Common myeloid progenitor, CD34-positive (primary cell): ENCODE data around the gene TMCO1.
"Not testable (repeated sequence)": the region's sequence is repeated elsewhere in the genome, so short reads cannot be mapped to it uniquely, and the experiment has no call there.

ENCODE experiments used
- CTCF ChIA-PET: fragments of 350-600 bp; sonication (Branson Sonifier 250); formaldehyde crosslinking; loops from one replicate; lab custom pipeline; 2021; ENCODE audit warnings: antibody characterized with exemption; lab: Charles Lee
- POLR2A ChIA-PET: fragments of 350-600 bp; sonication (Branson Sonifier 250); formaldehyde crosslinking; loops from one replicate; lab custom pipeline; 2021; ENCODE audit warnings: antibody characterized with exemption; lab: Charles Lee
- DNase-seq, 3 donors: peaks; one replicate each; pipeline versions ENCODE4 v3.0.0 to v3.0.0-alpha.2; 2013
- H3K27ac ChIP-seq, 2 experiments: 1 replicate in 1 of 2; 2 replicates in 1 of 2; pipeline ENCODE4 v1.7.0; 2013; ENCODE audit warnings: inconsistent platforms in 2 of 2, low read length in 2 of 2, mild to moderate bottlenecking in 2 of 2, low read depth in 1 of 2, moderate library complexity in 1 of 2; ENCODE audit not compliant: severe bottlenecking in 2 of 2, insufficient read depth in 1 of 2, poor library complexity in 1 of 2
- H3K27me3 ChIP-seq, 5 experiments: replicated peaks in 2 of 5; 1 replicate in 3 of 5; 2 replicates in 2 of 5; pipeline versions ENCODE4 v1.6.1 to v1.7.0; 2013; ENCODE audit warnings: low read length in 4 of 5, mild to moderate bottlenecking in 2 of 5, moderate library complexity in 2 of 5, inconsistent platforms in 1 of 5; ENCODE audit not compliant: insufficient read depth in 5 of 5, control insufficient read depth in 4 of 5
- H3K36me3 ChIP-seq, 4 experiments: 1 replicate in 2 of 4; 2 replicates in 2 of 4; pipeline versions ENCODE4 v1.6.1 to v1.7.0; 2013; ENCODE audit warnings: low read length in 3 of 4, control low read depth in 1 of 4, mild to moderate bottlenecking in 1 of 4; ENCODE audit not compliant: control insufficient read depth in 4 of 4, insufficient read depth in 4 of 4
- H3K4me1 ChIP-seq, 4 experiments: 1 replicate in 3 of 4; 2 replicates in 1 of 4; pipeline versions ENCODE4 v1.6.1 to v1.7.1; 2013; ENCODE audit warnings: low read length in 3 of 4, mild to moderate bottlenecking in 3 of 4, control low read depth in 1 of 4, inconsistent platforms in 1 of 4, moderate library complexity in 1 of 4; ENCODE audit not compliant: control insufficient read depth in 4 of 4, insufficient read depth in 4 of 4; ENCODE audit errors: control extremely low read depth in 1 of 4
- H3K4me3 ChIP-seq, 7 experiments: 1 replicate in 4 of 7; 2 replicates in 3 of 7; pipeline versions ENCODE4 v1.5.1 to v1.7.0; 2013; ENCODE audit warnings: mild to moderate bottlenecking in 7 of 7, low read length in 6 of 7, moderate library complexity in 6 of 7, inconsistent platforms in 2 of 7, low read depth in 2 of 7, control low read depth in 1 of 7; ENCODE audit not compliant: insufficient read depth in 4 of 7, control insufficient read depth in 1 of 7; ENCODE audit errors: extremely low read depth in 1 of 7
- H3K9me3 ChIP-seq, 5 experiments: 1 replicate in 4 of 5; 2 replicates in 1 of 5; pipeline versions ENCODE4 v1.6.1 to v1.7.1; 2013; ENCODE audit warnings: low read length in 4 of 5, mild to moderate bottlenecking in 2 of 5, inconsistent platforms in 1 of 5, low read depth in 1 of 5, moderate library complexity in 1 of 5; ENCODE audit not compliant: control insufficient read depth in 4 of 5, insufficient read depth in 2 of 5; ENCODE audit errors: control extremely low read depth in 1 of 5
- WGBS: methylation state at CpG from one replicate; pipeline ENCODE4 v1.1.5; 2013; ENCODE audit not compliant: insufficient coverage; 5-methylcytosine and 5-hydroxymethylcytosine counted together

TMCO1 gene

GRCh38 chr1:165799387-165799786, 30.7 kb upstream of the TMCO1 start:
- peaks cover 0 to 6% (median 0%) of the 10 kb centered on the region in 5 experiments for H3K9me3 ChIP-seq
- H3K36me3 ChIP-seq = no peaks in the 10 kb centered on the region
- peaks cover 0 to 2% (median 0%) of the 10 kb centered on the region in 5 experiments for H3K27me3 ChIP-seq
- no peak for DNase-seq
- H3K4me3 ChIP-seq = no peak overlapping the region
- no peaks in the 10 kb centered on the region for H3K4me1 ChIP-seq
- CTCF ChIA-PET = no interaction called here
- POLR2A ChIA-PET = no interaction called here
- no peak overlapping the region for H3K27ac ChIP-seq

- Histone ChIP-seq H3K4me3 (no peak overlapping the region), H3K9me3 (peaks cover 0 to 6% (median 0%) of the 10 kb centered on the region in 5 experiments), H3K27ac (no peak overlapping the region), H3K4me1 (no peaks in the 10 kb centered on the region), H3K27me3 (peaks cover 0 to 2% (median 0%) of the 10 kb centered on the region in 5 experiments), H3K36me3 (no peaks in the 10 kb centered on the region)
- DNase-seq = no peak
- CTCF ChIA-PET = interaction anchor here (1.0 kb wide), 1 partner anchor 33 kb away, joined by 3 read pairs; no protein-coding TSS in a partner anchor
- POLR2A ChIA-PET = no interaction called here
- 100% methylated on average over 2 of the region's 2 CpGs for WGBS
Observed at GRCh38 chr1:165795894-165796293, 27.2 kb upstream of the TMCO1 start.

- ChIA-PET POLR2A (no interaction called here), CTCF (no interaction called here)
- H3K27me3 ChIP-seq = no peaks in the 10 kb centered on the region
- no peak overlapping the region for H3K4me3 ChIP-seq
- WGBS = 100% methylated on average over 1 of the region's 2 CpGs
- no peaks in the 10 kb centered on the region for H3K4me1 ChIP-seq
- no peak for DNase-seq
- no peak overlapping the region for H3K27ac ChIP-seq
- peaks cover 0 to 3% (median 0%) of the 10 kb centered on the region in 5 experiments for H3K9me3 ChIP-seq
- no peaks in the 10 kb centered on the region for H3K36me3 ChIP-seq
Observed at GRCh38 chr1:165793951-165794350, 25.3 kb upstream of the TMCO1 start.

- CTCF ChIA-PET = no interaction called here
Observed at GRCh38 chr1:165787741-165788140, 19.1 kb upstream of the TMCO1 start.

GRCh38 chr1:165783519-165783918, 14.9 kb upstream of the TMCO1 start:
- POLR2A ChIA-PET, H3K36me3 ChIP-seq, H3K4me1 ChIP-seq, DNase-seq, H3K4me3 ChIP-seq, CTCF ChIA-PET, H3K27ac ChIP-seq, H3K27me3 ChIP-seq: not testable (repeated sequence)
- peaks cover 0 to 12% (median 3%) of the 10 kb centered on the region in 5 experiments for H3K9me3 ChIP-seq
- 98% methylated on average over 8 of the region's 11 CpGs for WGBS

More at GRCh38 chr1:165787741-165788140, 19.1 kb upstream of the TMCO1 start:
- POLR2A ChIA-PET = no interaction called here
- Histone ChIP-seq H3K27me3 (no peaks in the 10 kb centered on the region), H3K27ac (no peak overlapping the region), H3K36me3 (no peaks in the 10 kb centered on the region), H3K9me3 (peaks cover 0 to 12% (median 3%) of the 10 kb centered on the region in 5 experiments), H3K4me1 (no peaks in the 10 kb centered on the region), H3K4me3 (no peak overlapping the region)
- WGBS = 100% methylated on average over 1 of the region's 1 CpG
- no peak for DNase-seq

GRCh38 chr1:165778197-165778596, 9.5 kb upstream of the TMCO1 start:
- H3K27ac ChIP-seq, POLR2A ChIA-PET, DNase-seq, H3K4me1 ChIP-seq, H3K36me3 ChIP-seq, H3K27me3 ChIP-seq, H3K4me3 ChIP-seq, H3K9me3 ChIP-seq, CTCF ChIA-PET: not testable (repeated sequence)
- no CpG with 5 or more reads among the region's 3 CpGs for whole genome bisulfite sequencing

GRCh38 chr1:165773324-165773965, 4.8 kb upstream of the TMCO1 start:
- CTCF ChIA-PET = no interaction called here
- WGBS = 97% methylated on average over 6 of the region's 9 CpGs
- no peak overlapping the region for H3K4me3 ChIP-seq
- peak overlapping the region in 1 of 2 experiments; percentile 28 for H3K27ac ChIP-seq
- no peaks in the 10 kb centered on the region for H3K9me3 ChIP-seq
- H3K36me3 ChIP-seq = peaks cover 2 to 8% (median 3%) of the 10 kb centered on the region in 4 experiments
- peaks cover 5 to 14% (median 7%) of the 10 kb centered on the region in 4 experiments for H3K4me1 ChIP-seq
- H3K27me3 ChIP-seq = no peaks in the 10 kb centered on the region
- POLR2A ChIA-PET = no interaction called here
- no peak for DNase-seq
